HG02870 (cell line): ENCODE data around the gene NLRC5.
"Not testable (repeated sequence)": the region's sequence is repeated elsewhere in the genome, so short reads cannot be mapped to it uniquely, and the experiment has no call there.

Experiments used
- ATAC-seq: cut with Tn5 transposase; IDR thresholded peaks from one replicate; pipeline ENCODE4 v1.9.1; 2021; ENCODE audit warnings: mild to moderate bottlenecking, moderate library complexity; ENCODE audit not compliant: unreplicated experiment

Gene NLRC5

DNA sequence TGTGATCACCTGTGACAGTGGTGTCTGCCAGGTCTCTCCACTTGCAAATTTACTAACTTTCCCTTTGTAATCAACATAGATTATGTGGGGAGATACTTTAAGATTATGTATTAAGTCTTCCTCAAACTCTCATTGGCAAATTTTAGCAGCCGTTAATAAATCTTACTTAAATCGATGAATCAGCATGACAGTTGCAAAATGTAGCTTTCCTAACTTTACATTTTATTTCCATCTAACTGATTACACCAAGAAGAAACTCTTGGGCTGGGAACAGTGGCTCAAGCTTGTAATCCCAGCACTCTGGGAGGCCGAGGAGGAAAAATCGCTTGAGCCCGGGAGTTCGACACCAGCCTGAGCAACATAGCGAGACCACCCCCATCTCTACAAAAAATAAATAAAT lies 79.7 kb downstream of the NLRC5 start:
- ATAC-seq: no peak

DNA sequence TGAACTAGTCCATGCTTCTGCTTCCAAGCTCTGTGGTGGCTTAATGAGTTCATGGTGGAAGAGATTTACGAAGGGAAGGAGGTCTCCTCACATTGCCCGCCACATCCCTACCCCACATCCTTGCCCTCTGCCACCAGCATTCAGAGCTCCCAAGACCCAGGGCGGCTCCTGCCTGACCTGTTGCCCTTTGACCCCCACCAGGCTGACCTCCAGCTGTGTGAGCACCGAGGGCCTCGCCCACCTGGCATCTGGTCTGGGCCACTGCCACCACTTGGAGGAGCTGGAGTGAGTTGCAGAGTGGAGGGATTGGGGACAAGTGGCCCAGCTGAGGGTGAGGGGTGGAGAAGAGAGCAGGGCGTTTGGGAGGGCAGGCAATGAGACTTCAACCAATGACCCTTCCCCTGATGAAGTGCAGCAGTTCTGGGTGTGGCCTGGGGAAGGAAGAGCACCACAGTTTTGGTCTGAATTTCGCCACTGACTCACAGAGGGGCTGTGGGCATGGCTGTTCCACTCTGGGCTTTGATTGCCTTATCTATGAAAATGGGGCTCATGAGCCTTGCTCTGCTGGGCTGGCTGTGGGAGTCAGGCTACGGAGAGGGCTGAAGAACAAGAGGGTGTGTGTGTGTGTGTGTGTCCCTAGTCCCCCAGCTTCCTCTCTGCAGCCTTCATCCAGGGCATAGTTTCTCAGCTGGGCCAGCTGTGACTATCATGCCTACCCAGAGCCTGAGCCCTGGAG lies 80.4 kb downstream of the NLRC5 start:
- no peak for ATAC-seq

DNA sequence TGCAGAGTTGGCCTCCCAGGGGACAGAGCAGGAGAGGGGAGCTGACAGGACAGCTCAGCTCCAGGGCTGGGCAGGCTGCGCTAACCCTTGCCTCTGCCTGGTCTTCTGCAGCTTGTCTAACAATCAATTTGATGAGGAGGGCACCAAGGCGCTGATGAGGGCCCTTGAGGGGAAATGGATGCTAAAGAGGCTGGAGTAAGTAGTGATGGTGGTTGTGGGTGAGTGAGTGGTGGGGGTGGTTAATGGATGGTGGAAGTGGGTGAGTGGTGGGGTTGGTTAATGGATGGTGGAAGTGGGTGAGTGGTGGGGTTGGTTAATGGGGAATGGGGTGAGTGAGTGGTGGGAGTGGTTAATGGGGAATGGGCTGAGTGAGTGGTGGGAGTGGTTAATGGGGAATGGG lies 81.1 kb downstream of the NLRC5 start:
- ATAC-seq: no peak

DNA sequence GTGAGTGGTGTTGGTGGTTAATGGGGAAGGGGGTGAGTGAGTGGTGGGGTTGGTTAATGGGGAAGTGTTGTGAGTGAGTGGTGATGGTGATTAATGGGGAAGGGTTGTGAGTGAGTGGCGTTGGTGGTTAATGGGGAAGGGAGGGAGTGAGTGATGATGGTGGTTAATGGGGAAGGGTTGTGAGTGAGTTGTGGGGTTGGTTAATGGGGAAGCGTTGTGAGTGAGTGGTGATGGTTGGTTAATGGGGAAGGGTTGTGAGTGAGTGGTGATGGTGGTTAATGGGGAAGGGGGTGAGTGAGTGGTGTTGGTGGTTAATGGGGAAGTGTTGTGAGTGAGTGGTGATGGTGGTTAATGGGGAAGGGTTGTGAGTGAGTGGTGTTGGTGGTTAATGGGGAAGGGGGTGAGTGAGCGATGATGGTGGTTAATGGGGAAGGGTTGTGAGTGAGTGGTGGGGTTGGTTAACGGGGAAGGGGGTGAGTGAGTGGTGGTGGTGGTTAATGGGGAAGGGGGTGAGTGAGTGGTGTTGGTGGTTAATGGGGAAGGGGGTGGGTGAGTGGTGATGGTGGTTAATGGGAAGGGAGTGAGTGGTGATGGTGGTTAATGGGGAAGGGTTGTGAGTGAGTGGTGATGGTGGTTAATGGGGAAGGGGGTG lies 81.8 kb downstream of the NLRC5 start:
- ATAC-seq: not testable (repeated sequence)

DNA sequence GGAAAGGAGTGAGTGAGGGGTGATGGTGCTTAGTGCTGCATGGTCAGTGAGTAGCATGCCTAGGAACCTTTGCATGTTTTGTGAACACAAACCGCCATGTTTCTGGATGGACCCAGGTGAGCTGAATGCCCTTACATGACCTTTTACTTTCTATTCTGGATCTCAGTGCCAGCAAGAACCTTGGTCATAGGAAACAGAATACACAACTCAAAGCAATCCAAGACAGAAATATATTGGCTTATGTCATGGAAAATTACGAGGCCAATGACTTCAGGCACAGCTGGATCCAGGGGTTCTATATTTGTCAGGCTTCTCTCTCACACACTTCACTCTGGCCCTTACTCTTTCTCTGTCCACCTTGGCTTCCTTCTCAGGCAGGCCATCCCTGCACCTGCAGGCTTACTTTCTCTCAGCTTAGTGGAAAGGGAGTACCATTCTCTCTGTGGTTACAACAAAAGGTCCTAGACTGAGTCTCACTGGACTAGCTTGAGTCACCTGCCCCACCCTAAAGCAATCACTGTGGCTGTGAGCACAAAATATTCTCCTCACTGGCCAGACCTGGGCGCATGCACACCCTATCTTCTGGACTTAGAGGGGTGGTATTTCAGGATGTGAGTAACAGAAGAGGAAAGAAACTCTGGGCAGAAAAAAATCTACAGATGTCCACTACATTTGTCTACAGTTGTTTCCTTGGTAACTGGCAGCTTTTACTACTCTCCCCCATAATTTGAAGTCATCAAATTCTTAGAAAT lies 82.7 kb downstream of the NLRC5 start:
- no peak for ATAC-seq

DNA sequence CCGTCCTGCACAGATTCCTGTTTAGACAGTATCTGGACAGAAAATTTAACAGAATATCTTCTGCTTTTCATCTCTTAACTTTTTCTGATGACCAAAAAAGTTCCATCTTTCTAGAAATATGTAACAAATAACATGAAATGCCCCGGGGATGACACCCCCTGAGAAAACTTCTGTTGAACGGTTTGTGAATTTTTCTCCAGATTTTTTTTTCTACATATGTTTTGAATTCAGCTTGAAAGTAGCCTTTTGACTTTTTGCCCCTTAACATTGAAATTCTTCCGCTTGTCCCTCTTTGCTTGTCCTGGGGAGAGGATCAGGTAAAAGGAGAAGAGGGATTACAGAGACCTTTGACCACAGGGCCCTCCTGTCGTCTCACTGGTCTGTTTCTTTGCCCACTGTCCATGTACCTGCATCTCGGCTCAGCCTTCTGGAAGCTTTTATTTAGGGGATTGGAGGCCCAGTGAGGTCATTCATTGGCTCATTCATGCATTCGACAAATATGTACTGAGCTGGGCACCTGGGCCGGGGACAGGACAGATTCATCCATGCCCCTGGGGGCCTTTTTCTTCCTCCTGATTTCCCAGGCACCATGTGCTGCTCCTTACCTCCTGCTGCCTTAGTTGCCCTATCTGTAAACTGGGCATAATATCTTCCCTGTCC lies 83.4 kb downstream of the NLRC5 start:
- no peak for ATAC-seq

DNA sequence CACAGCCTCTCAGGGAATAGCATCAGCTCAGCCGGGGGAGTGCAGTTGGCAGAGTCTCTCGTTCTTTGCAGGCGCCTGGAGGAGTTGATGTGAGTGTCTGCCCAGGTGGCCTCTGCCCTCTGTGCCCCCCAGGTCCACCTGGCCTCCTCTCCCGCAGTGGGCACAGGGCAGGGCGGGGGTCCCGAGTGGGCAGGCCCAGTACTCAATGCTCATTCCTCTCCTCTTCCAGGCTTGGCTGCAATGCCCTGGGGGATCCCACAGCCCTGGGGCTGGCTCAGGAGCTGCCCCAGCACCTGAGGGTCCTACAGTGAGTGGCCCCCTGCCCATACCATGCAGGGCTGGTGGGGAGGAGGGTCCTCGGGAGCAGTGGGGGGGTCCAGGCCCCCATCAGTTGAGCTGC lies 88.4 kb downstream of the NLRC5 start:
- no peak for ATAC-seq

DNA sequence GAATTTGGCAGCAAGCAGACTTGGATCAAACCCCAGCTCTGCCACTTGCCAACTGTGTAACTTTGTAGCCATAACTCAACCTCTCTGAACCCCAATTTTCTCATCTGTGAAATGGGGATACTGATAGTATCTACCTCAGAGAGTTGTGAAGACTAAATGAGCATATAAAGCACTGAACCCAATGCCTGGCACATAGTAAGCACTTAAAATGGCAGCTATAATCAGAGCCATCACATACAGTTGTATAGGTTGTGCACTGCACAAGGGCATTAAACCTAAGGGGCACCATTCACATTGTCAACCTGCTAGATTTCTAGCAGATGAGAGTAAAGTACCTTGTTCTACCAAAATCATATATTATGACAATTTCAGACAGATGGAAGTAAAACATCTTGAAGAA lies 92.4 kb downstream of the NLRC5 start:
- ATAC-seq: no peak

DNA sequence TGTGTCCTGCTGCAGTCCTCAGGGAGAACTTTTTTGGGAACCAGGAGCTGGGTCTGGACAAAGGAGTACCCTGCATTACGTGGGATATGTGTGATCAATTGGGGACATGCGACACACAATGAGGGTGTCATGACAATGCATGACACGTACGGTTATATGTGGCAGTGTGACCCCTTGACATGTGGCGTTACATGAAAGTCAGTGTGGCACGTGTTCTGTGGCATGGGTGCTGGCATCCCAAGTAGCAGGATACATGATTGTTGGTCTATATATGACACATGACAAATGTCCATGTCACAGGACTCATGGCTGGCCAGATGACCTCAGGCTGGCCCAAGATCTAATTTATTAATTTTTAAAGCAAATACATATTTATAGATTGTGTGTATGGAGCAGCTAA lies 93.3 kb downstream of the NLRC5 start:
- no peak for ATAC-seq

DNA sequence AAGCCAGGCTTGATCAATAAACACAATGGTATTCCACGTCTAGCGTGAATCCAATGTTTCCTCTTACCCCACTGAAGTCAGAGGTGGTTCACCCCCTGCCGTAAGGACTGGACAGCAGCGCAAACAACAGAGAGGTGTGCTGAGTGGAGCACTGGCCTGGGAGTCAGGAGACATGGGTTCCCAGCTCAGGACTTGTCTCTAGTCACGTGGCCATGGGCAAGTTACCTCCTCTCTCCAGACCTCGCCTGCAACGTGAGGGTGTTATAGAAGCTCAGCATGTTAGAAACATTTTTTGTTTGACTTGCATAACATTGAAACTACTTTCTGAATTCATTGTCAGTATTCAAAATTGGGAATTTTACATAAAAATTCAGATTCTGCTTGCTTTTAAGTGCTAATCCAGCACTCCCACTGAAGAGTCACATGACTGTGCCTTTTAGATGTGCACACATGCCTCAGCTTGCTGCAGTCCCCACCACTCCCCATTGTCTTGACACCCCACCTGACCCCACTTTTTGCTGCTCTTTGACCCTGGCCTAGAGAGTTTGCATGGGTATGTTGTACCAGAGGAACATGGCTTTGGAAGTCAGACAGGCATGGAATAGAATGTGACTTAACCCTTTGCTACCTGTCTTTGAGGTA lies 94.2 kb downstream of the NLRC5 start:
- ATAC-seq: no peak

DNA sequence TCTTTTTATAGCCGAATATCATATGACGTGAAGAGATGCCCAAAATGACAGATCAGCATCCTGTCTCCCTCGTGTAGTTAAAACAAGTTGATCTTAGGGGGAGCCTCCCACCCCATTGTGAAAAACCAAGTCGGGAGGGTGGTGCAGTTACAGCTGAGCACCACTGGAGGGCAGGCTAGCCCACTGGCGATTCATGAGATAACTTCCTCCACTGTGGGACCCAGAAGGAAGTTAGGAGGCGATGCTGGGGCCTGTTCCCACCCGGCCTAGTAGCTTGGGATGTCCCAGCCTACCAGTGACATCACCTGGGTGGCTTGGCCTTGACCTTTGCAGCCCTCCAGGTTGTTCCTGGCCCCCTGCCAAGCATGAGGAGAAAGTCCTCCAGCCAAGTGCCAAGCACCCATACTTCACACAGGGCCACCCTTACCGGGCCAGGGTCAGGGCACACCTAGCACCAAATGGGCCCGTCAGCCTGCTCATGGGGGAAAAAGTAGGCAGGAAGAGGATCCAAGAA lies 95.0 kb downstream of the NLRC5 start:
- peak; percentile 45 for ATAC-seq

DNA sequence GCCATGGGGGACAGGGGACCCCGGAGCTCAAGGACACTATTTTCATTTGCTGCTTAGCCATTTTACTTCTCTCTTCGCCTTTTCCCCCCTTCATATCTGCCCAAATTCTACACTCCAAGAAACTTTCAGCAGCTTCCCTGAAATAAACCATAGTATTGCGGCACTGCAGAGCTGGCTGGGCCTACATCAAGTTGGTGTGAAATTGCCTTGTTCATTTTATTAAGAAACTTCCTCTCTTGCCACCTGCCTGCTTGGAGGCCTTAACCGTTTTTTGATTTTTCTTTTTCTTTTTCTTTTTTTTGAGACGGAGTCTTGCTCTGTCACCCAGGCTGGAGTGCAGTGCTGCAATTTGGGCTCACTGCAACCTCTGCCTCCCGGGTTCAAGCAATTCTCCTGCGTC lies 95.6 kb downstream of the NLRC5 start:
- no peak for ATAC-seq

DNA sequence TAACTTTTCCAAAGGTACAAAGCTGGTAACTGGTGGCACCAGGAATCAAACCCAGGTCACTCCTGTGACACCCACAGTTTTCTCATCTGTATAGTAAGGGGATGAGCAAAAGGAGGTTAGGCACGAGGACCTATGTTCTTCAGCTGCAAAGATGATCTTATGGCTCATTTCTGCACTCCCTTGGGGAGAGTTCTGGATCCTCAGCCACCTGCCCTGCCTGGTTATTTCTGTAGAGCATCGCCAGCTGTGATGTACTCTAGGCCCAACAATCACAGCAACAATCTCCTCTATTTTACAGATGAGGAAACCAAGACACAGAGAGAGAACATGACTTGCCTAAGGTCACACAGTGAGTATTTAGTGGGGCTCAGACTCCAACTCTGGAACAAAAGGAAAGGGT lies 97.6 kb downstream of the NLRC5 start:
- no peak for ATAC-seq

DNA sequence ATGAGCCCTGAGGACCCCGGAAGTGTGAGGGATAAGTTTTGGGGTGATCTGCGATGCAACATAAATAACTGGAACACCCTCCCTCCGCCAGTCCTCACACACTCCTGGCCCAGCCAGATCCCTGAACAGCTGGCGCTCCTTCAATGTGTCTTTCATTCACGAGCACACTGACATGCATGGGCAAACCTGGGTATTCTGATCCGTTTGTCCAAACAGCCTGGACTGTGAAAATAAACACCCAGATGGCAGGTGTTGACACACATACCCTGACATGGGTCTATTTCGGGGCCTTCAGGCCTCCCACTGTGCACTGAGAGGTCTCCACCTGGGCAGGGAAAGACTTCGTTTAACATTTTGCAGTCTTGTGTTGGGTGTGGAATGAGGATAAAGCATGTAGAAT lies 100.0 kb downstream of the NLRC5 start:
- ATAC-seq: no peak

DNA sequence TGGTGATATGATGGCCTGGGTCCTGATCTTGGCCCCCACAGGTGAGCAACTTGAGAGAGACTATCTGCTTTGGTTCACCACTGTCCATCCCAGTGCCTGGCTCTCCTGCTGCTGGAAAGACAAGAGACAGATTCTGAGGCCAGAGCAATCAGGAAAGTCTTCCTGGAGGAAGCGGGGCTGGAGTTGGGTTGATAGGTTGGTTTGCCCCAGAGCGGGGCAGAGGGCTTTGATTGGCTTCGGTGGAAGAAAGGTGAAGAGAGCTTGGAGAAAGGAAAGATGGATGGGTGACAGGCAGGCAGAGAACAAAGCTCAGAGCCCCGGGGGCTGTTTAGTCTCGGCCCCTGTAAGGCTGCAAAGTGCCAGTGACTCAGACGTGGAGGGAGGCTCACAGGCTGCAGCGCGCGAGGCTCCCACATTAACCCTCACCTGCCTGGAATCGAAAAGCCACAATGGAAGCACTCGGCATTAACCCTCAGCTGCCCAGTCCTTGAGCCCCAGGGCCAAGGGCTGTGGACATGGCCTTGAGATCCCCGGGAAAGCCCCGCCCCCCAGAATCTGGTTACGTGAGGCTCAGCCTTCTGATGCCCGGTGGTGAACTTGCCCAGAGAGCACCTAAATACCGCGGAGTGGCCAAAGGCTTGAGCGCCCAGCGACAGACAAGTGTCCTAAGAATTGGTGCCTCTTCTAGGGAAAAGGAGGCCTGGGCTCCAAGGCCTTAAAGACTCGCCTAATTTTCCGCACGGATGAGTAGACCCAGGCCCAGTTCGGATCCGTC lies 102.0 kb downstream of the NLRC5 start:
- no peak for ATAC-seq

DNA sequence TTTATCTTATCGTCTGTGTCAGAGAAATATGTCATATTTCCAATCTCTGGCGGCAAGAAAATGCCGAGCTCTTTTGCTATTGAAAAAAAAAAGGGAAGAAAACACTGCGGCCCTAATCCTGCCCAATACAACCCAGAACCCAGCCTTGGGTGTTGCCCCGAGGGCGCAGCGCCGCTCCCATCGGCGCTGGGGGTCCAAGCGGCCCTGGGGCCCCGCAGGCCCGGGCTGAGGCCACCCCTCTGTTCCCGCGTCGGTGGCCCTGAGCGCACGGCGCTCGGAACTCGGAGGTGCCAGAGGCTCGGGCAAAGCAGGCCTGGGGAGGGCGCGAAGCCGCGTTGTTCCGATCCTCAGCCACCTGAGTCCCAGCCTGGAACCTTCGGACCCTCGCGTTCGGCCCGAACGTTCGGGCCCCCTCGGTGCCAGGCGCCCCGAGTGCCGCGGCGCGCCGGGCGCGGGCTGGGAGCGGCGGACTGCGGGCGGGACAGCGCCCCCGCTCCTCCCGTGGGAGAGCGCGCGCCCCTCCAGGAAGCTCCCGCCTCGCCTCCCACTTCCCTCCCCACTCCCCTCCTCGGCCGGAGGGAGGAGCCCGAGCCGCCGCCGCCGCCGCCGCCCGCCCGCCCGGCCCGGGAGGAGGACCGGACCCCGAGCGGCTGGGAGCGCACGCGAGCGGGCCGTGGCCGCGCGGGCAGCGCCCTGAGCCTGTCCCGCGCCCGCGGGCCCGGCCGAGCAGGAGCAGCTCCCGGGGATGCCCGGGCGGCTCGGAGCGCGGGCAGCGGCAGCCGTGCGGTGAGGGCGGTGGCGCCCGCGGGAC lies 102.8 kb downstream of the NLRC5 start, which contains the start of gene CPNE2:
TSS of gene CPNE2 (plus strand) at position 609 of the 811 bp plus-strand sequence. CDS start 18,160 bp downstream, outside the sequence.
- peak; percentile 51 for ATAC-seq

DNA sequence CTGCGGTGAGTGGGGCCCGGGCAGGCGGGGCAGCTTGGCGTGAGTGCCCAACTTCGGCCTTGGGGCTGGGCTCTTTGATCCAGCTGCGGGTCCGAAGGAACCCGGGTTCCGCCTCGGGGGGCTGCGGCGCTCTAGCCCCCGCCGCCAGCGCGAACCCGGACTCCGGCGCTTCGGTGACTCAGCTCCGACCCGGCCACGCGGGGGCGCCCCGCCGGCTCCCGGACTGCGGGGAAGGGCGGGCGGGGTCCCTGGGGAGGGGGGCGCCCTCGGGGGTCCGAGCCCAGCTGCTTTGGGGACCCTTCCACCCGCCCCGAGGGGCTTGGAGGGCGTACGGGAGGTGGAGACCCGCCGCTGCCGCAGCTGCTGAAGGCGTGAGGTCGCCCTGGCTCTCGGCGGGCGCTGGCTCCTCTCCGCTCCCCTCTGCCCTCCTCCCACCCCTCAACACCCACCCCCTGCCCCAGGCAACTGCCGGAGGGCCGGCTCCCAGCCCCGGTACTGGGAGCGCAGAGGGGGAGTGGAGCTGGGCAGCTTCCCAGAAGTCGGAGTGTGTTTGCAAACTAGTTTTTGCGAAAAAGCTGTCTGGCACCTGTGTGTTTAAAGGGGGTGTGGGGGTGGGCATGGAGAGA lies 103.5 kb downstream of the NLRC5 start:
- ATAC-seq: peak; percentile 41

DNA sequence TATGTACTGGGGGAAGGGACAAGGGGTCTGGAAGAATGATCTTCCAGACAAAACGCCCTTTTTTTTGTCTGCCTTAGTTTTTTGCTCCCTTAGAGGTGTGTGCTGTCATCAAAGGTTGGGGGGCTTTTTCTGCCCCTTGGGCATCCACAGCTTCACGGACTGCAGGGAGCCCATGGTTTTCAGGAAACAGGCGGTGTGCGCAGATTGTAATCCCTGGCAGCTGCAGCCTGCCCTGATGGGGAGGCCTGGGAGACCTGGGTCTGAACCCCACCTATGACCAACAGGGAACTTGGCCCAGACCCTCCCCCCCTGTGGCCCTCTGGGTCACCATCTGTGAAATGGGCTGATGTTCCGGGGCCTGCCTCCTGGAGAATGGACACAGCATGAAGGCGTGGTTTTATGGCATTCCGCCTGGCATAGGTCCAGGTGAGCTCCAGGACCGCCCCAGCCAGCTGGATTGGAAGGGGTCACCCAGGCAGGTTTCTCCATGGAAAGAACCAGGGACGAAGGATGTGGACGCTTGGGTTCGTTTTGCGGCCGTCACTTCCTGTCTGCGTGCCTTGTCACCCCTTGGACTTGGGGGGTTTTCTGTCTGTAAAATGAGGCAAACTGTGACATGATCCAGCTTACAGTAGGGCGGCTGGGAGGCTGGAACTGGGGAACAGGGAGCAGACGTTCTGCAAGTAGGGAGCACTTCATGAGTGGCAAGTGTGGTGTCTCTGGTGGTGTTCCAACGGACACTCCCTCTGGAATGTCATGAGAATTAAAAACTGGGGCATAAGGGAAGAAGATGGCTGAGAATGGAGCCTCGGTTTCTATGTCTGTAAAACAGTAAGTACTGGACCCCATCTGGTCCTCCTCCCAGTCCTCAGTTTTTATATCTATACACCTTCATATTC lies 104.6 kb downstream of the NLRC5 start:
- no peak for ATAC-seq
